ENCODE data around the gene GRIN3B. TPM values are rescaled to one million over a fixed set of nuclear protein-coding genes. Genes with fewer than 3 reads are reported as not detected.

The GRIN3B gene
- polyA plus RNA-seq, 2 donors: 0.01 to 0.04 TPM

DNA sequence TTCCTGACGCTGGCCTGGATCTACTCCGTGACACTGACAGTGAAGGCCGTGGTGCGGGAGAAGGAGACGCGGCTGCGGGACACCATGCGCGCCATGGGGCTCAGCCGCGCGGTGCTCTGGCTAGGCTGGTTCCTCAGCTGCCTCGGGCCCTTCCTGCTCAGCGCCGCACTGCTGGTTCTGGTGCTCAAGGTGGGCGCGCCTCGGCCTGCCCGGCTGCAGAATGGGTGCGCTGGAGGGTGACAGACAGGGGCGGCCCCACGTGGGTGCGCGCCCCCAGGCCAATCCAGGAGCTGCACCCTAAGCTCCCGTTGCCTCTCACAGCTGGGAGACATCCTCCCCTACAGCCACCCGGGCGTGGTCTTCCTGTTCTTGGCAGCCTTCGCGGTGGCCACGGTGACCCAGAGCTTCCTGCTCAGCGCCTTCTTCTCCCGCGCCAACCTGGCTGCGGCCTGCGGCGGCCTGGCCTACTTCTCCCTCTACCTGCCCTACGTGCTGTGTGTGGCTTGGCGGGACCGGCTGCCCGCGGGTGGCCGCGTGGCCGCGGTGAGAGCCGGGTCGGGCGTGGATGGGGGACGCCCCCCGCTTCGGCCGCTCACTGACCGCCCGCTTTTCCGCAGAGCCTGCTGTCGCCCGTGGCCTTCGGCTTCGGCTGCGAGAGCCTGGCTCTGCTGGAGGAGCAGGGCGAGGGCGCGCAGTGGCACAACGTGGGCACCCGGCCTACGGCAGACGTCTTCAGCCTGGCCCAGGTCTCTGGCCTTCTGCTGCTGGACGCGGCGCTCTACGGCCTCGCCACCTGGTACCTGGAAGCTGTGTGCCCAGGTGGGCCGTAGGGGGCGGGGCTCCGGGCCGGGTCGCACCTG, 46.8 kb downstream of the GRIN3B start:
- Histone ChIP-seq H3K27ac (ENCODE audit: low read depth in 2 of 2, low read length in 1 of 2) (peak overlapping the region in 1 of 2 donors; percentile 45), H3K4me1 (ENCODE audit: control insufficient read depth in 2 of 2, insufficient read depth in 2 of 2, low read length in 1 of 2) (peaks cover 0 to 19% of the 10 kb centered on the region in 2 donors)
- WGBS, 2 donors: 78 to 79% methylated on average over 75 to 77 of the region's 77 CpGs

GRCh38 chr19:1047696-1048147, 47.5 kb downstream of the GRIN3B start:
- no peak overlapping the region for H3K4me3 ChIP-seq (ENCODE audit: low read depth in 1 of 2, low read length in 2 of 2)
- H3K4me1 ChIP-seq (ENCODE audit: control insufficient read depth in 2 of 2, insufficient read depth in 2 of 2, low read length in 1 of 2): peaks cover 0 to 12% of the 10 kb centered on the region in 2 donors
- H3K36me3 ChIP-seq (ENCODE audit: control insufficient read depth in 2 of 2, insufficient read depth in 2 of 2, low read length in 1 of 2): peaks cover 0 to 18% of the 10 kb centered on the region in 2 donors
- no peaks in the 10 kb centered on the region for H3K9me3 ChIP-seq (ENCODE audit: control insufficient read depth in 2 of 2, insufficient read depth in 1 of 2, low read depth in 1 of 2, low read length in 1 of 2)
- WGBS, 2 donors: 82 to 84% methylated on average over 20 of the region's 20 CpGs
- H3K27me3 ChIP-seq (ENCODE audit: control insufficient read depth in 1 of 2, insufficient read depth in 2 of 2, low read length in 2 of 2): no peaks in the 10 kb centered on the region
- H3K27ac ChIP-seq (ENCODE audit: low read depth in 2 of 2, low read length in 1 of 2): no peak overlapping the region

More for the DNA sequence above, 46.8 kb downstream of the GRIN3B start:
- no peaks in the 10 kb centered on the region for H3K9me3 ChIP-seq (ENCODE audit: control insufficient read depth in 2 of 2, insufficient read depth in 1 of 2, low read depth in 1 of 2, low read length in 1 of 2)
- H3K36me3 ChIP-seq (ENCODE audit: control insufficient read depth in 2 of 2, insufficient read depth in 2 of 2, low read length in 1 of 2): peaks cover 0 to 21% of the 10 kb centered on the region in 2 donors
- no peak overlapping the region for H3K4me3 ChIP-seq (ENCODE audit: low read depth in 1 of 2, low read length in 2 of 2)
- no peaks in the 10 kb centered on the region for H3K27me3 ChIP-seq (ENCODE audit: control insufficient read depth in 1 of 2, insufficient read depth in 2 of 2, low read length in 2 of 2)

- H3K36me3 ChIP-seq (ENCODE audit: control insufficient read depth in 2 of 2, insufficient read depth in 2 of 2, low read length in 1 of 2): peaks cover 0 to 18% of the 10 kb centered on the region in 2 donors
- no peaks in the 10 kb centered on the region for H3K27me3 ChIP-seq (ENCODE audit: control insufficient read depth in 1 of 2, insufficient read depth in 2 of 2, low read length in 2 of 2)
- WGBS, 2 donors: 88 to 94% methylated on average over 16 to 17 of the region's 17 CpGs
- H3K4me3 ChIP-seq (ENCODE audit: low read depth in 1 of 2, low read length in 2 of 2): no peak overlapping the region
- no peak overlapping the region for H3K27ac ChIP-seq (ENCODE audit: low read depth in 2 of 2, low read length in 1 of 2)
- peaks cover 0 to 10% of the 10 kb centered on the region in 2 donors for H3K4me1 ChIP-seq (ENCODE audit: control insufficient read depth in 2 of 2, insufficient read depth in 2 of 2, low read length in 1 of 2)
- no peaks in the 10 kb centered on the region for H3K9me3 ChIP-seq (ENCODE audit: control insufficient read depth in 2 of 2, insufficient read depth in 1 of 2, low read depth in 1 of 2, low read length in 1 of 2)
These were observed 48.9 kb downstream of the GRIN3B start for GRCh38 chr19:1049106-1049505.

DNA sequence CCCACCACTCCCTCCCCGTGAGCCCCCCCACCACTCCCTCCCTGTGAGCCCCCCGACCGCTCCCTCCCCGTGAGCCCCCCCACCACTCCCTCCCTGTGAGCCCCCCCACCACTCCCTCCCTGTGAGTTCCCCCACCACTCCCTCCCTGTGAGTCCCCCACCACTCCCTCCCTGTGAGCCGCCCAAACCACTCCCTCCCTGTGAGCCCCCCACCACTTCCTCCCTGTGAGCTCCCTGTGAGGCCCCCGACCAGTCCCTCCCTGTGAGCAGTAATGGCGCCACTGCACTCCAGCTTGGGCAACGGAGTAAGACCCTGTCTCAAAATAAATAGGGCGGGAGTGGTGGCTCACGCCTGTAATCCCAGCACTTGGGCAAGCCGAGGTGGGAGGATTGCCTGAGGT, 49.6 kb downstream of the GRIN3B start:
- no peaks in the 10 kb centered on the region for H3K27me3 ChIP-seq (ENCODE audit: control insufficient read depth in 1 of 2, insufficient read depth in 2 of 2, low read length in 2 of 2)
- no peak overlapping the region for H3K27ac ChIP-seq (ENCODE audit: low read depth in 2 of 2, low read length in 1 of 2)
- 56 to 63% methylated on average over 8 to 11 of the region's 11 CpGs for WGBS, 2 donors
- H3K4me3 ChIP-seq (ENCODE audit: low read depth in 1 of 2, low read length in 2 of 2): no peak overlapping the region
- H3K36me3 ChIP-seq (ENCODE audit: control insufficient read depth in 2 of 2, insufficient read depth in 2 of 2, low read length in 1 of 2): peaks cover 0 to 14% of the 10 kb centered on the region in 2 donors
- no peaks in the 10 kb centered on the region for H3K9me3 ChIP-seq (ENCODE audit: control insufficient read depth in 2 of 2, insufficient read depth in 1 of 2, low read depth in 1 of 2, low read length in 1 of 2)
- H3K4me1 ChIP-seq (ENCODE audit: control insufficient read depth in 2 of 2, insufficient read depth in 2 of 2, low read length in 1 of 2): peaks cover 0 to 10% of the 10 kb centered on the region in 2 donors

DNA sequence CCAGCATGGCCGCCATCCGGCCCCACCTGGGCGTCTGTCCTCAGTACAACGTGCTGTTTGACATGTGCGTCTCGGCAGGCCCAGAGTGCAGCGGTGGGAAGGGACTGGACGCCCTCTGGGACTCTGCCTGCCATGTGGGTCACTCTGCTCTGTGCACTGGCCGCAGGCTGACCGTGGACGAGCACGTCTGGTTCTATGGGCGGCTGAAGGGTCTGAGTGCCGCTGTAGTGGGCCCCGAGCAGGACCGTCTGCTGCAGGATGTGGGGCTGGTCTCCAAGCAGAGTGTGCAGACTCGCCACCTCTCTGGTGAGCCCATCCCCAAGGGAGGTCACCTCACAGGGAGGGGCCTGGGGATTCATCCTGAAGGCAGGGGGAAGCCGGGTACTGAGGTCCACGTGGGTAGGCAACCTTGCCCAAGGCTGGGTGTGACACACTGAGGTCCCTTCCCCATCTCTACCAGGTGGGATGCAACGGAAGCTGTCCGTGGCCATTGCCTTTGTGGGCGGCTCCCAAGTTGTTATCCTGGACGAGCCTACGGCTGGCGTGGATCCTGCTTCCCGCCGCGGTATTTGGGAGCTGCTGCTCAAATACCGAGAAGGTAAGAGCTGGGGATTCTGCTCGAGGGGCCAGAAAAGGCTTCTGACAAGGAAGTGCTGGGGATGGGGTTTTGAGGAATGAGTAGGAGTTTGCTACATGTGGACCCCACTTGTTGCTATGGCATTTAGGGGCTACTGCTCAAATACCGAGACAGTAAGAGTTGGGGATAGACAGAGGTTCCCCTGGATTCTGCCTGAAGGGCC, 51.0 kb downstream of the GRIN3B start:
- H3K27me3 ChIP-seq (ENCODE audit: control insufficient read depth in 1 of 2, insufficient read depth in 2 of 2, low read length in 2 of 2): no peaks in the 10 kb centered on the region
- 84 to 87% methylated on average over 31 of the region's 31 CpGs for WGBS, 2 donors
- H3K4me3 ChIP-seq (ENCODE audit: low read depth in 1 of 2, low read length in 2 of 2): no peak overlapping the region
- H3K27ac ChIP-seq (ENCODE audit: low read depth in 2 of 2, low read length in 1 of 2): no peak overlapping the region
- H3K4me1 ChIP-seq (ENCODE audit: control insufficient read depth in 2 of 2, insufficient read depth in 2 of 2, low read length in 1 of 2): peaks cover 0 to 10% of the 10 kb centered on the region in 2 donors
- H3K9me3 ChIP-seq (ENCODE audit: control insufficient read depth in 2 of 2, insufficient read depth in 1 of 2, low read depth in 1 of 2, low read length in 1 of 2): peaks cover under 1 to 4% of the 10 kb centered on the region in 2 donors
- peaks cover 0 to 14% of the 10 kb centered on the region in 2 donors for H3K36me3 ChIP-seq (ENCODE audit: control insufficient read depth in 2 of 2, insufficient read depth in 2 of 2, low read length in 1 of 2)

GRCh38 chr19:1051791-1052190, 51.6 kb downstream of the GRIN3B start:
- WGBS, 2 donors: 81 to 89% methylated on average over 17 of the region's 17 CpGs
- Histone ChIP-seq H3K36me3 (ENCODE audit: control insufficient read depth in 2 of 2, insufficient read depth in 2 of 2, low read length in 1 of 2) (peaks cover 0 to 16% of the 10 kb centered on the region in 2 donors), H3K27ac (ENCODE audit: low read depth in 2 of 2, low read length in 1 of 2) (no peak overlapping the region), H3K27me3 (ENCODE audit: control insufficient read depth in 1 of 2, insufficient read depth in 2 of 2, low read length in 2 of 2) (no peaks in the 10 kb centered on the region), H3K4me1 (ENCODE audit: control insufficient read depth in 2 of 2, insufficient read depth in 2 of 2, low read length in 1 of 2) (peaks cover 0 to 8% of the 10 kb centered on the region in 2 donors), H3K9me3 (ENCODE audit: control insufficient read depth in 2 of 2, insufficient read depth in 1 of 2, low read depth in 1 of 2, low read length in 1 of 2) (peaks cover 6 to 10% of the 10 kb centered on the region in 2 donors), H3K4me3 (ENCODE audit: low read depth in 1 of 2, low read length in 2 of 2) (no peak overlapping the region)

DNA sequence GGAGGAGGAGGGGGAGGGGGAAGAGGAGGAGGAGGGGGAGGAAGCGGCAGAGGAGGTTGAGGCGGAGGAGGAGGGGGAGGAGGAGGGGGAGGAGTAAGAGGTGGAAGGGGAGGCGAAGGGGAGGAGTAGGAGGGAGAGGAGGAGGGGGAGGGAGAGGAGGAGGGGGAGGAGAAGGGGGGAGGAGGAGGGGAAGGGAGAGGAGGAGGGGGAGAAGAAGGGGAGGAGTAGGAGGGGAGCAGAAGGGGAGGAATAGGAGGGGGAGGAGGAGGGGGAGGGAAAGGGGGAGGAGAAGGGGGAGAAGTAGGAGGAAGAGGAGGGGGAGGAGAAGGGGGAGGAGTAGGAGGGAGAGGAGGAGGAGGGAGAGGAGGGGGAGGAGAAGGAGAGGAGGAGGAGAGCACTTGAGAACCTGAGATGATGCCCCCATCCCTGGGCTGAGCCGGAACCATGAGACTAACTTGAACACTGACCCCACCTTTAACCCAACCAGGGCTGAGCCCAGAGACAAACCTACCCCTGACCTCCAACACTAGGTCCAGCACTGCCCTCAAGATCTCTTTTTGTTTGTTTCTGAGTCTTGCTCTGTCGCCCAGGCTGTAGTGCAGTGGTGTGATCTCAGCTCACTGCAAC, 52.2 kb downstream of the GRIN3B start:
- WGBS, 2 donors: 75 to 85% methylated on average over 2 to 5 of the region's 5 CpGs
- Histone ChIP-seq H3K27me3 (ENCODE audit: control insufficient read depth in 1 of 2, insufficient read depth in 2 of 2, low read length in 2 of 2) (no peaks in the 10 kb centered on the region), H3K4me3 (ENCODE audit: low read depth in 1 of 2, low read length in 2 of 2) (no peak overlapping the region), H3K4me1 (ENCODE audit: control insufficient read depth in 2 of 2, insufficient read depth in 2 of 2, low read length in 1 of 2) (peaks cover 0 to 1% of the 10 kb centered on the region in 2 donors), H3K36me3 (ENCODE audit: control insufficient read depth in 2 of 2, insufficient read depth in 2 of 2, low read length in 1 of 2) (peaks cover 0 to 13% of the 10 kb centered on the region in 2 donors), H3K27ac (ENCODE audit: low read depth in 2 of 2, low read length in 1 of 2) (no peak overlapping the region), H3K9me3 (ENCODE audit: control insufficient read depth in 2 of 2, insufficient read depth in 1 of 2, low read depth in 1 of 2, low read length in 1 of 2) (peaks cover 11 to 16% of the 10 kb centered on the region in 2 donors)

GRCh38 chr19:1053176-1054101, 53.2 kb downstream of the GRIN3B start:
- WGBS, 2 donors: 87 to 90% methylated on average over 31 of the region's 31 CpGs

More at GRCh38 chr19:1053176-1054101, 53.2 kb downstream of the GRIN3B start:
- Histone ChIP-seq H3K4me3 (ENCODE audit: low read depth in 1 of 2, low read length in 2 of 2) (no peak overlapping the region), H3K4me1 (ENCODE audit: control insufficient read depth in 2 of 2, insufficient read depth in 2 of 2, low read length in 1 of 2) (no peaks in the 10 kb centered on the region), H3K27me3 (ENCODE audit: control insufficient read depth in 1 of 2, insufficient read depth in 2 of 2, low read length in 2 of 2) (no peaks in the 10 kb centered on the region), H3K36me3 (ENCODE audit: control insufficient read depth in 2 of 2, insufficient read depth in 2 of 2, low read length in 1 of 2) (peaks cover 0 to 13% of the 10 kb centered on the region in 2 donors), H3K27ac (ENCODE audit: low read depth in 2 of 2, low read length in 1 of 2) (no peak overlapping the region), H3K9me3 (ENCODE audit: control insufficient read depth in 2 of 2, insufficient read depth in 1 of 2, low read depth in 1 of 2, low read length in 1 of 2) (peaks cover 18 to 24% of the 10 kb centered on the region in 2 donors)
